ENCODE measurements around the gene TRMT44.
"Not testable (repeated sequence)": the region's sequence is repeated elsewhere in the genome, so short reads cannot be mapped to it uniquely, and the experiment has no call there.

The TRMT44 gene

DNA sequence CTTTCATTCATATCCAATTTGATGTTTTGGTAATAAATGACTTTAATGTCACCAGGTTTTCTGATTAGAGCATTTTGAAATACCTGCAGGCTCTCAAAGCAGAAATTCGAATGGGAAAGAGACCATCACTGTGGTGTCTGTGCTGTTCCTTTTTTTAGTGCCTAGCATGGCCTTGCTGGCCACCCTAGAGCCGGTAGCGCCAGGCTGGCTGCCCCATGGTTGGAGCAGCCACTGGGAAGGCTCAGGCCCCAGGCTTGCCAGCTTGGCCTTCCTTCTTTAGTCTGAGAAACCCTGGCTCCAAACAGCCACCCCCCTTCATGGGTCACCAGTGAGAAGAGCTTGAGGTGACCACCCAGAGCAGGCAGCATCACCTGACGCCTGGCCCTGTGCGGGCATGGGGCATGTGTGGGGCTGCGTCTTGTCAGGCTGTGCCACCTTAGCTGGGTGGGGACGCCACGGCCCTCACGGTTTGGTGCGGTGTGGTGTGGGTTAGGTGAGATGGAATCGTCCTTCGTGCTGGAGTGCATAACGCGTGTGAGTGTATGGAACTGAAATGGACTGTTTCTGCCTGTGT lies 30.0 kb downstream of the TRMT44 start:
- no peak for DNase-seq

- DNase-seq: no peak
These were observed 30.8 kb downstream of the TRMT44 start for GRCh38 chr4:8471211-8471875.

DNA sequence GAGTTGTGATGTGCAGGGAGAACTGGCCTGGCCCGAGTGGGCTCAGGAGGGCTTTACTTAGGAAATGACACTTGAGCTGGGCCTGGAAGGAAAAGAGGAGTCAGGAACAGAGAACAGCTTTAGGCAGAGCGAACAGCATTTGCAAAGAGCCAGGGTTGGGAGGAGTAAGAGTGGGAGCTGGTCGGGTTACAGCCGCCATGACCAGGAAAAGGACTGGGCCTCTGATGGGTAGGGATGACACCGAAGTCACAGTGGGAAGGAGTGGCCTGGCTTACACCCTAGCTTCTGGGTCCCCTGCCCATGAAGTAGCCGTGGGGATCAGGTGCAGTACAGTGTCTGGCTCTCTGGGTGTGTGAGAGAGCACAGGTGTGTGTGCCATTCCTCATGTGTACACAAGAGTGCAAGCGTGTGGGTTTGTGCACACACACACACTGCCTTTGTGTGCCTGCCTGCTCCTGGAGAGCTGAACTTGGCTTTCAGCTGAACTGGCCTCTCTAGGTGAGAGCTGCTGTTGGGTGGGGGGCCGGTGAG lies 31.6 kb downstream of the TRMT44 start:
- DNase-seq: no peak

GRCh38 chr4:8472689-8473197 lies 32.2 kb downstream of the TRMT44 start:
- peak; percentile 91 for DNase-seq

DNA sequence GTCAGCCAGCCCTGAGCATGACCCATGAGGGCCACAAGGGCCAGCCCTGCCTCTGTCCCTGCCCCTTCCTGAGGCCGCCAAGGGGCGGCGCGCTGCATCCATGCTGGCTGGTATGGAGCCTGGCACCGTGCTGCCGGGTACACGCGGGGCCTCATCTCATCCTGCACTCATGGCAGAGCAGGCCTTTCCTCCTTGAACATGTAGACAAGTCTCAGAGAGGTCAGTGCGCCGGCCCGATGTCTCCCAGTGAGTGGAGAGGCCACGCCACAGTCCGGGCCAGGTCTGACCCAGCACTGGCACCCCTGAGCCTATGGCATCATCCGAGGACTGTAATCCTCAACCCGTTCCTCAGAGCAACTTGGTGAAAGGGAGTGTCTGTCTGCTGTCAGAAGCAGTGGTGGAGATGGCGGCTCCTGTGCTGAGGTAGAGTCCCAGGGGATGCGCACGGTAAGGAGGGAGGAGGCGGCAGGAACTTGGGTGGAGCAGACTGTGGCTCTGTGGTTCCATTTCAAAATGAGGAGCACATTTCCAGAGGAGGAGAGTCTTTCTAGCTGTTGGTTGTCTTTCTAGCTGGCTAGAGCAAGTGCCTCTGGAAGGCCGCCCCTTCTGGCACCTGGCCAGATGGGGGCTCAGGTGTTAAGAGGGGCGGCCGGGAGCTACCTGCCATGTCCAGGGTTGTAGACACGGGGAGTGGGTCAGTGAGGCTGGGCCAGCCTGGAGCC lies 32.8 kb downstream of the TRMT44 start:
- no peak for DNase-seq

DNA sequence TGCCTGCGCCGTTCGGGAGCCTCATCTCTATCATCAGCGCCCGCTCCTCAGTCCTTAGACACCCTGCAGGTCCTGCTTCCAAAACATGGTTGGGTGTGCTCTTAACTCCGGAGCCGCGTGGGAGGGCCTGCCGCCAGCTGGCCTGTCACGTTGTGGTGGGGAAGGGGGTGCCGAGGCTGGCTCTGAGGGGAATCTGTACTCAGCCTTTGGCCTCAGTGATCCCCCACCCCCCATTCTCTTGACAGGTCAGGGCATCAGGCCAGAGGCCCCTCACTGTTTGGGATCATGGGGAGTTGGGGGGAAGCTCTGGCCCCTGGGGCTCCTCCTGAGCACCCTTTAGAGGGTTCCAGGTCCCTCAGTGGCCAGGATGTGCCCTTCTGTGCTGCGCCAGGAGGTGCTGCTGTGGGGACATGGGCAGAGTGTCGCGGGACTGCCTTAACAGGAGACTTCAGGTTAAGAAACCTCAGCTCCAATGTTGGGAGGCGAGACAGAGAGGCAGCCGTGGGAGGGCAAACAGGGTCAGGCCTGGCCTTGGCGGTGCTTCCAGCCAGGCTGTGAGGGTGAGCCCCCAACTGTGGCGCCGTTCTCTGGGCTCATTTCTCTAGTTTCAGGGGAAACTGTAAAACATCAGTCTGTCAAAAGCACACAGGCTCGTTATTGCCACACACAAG lies 33.5 kb downstream of the TRMT44 start:
- no peak for DNase-seq

DNA sequence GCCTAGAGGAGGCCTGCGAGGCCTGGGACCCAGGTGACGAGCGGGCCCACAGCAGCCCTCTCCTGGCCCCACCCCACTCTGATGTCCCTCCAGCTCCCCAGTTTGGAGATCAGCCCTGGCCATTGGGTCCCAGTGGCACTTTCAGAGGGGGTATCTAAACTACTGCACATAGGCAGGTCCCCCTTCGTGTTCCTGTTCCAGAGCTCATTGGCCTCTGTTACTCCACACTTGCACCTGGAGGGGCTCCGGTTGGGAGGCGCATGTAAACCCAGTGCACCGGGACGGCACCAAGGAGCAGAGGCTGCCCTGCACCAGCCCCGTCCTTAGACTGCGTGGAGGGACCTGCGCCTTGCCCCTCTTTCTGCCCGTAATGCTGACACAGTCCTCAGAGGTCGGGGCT lies 34.3 kb downstream of the TRMT44 start:
- no peak for DNase-seq

GRCh38 chr4:8475751-8476575 lies 35.4 kb downstream of the TRMT44 start:
- no peak for DNase-seq

DNA sequence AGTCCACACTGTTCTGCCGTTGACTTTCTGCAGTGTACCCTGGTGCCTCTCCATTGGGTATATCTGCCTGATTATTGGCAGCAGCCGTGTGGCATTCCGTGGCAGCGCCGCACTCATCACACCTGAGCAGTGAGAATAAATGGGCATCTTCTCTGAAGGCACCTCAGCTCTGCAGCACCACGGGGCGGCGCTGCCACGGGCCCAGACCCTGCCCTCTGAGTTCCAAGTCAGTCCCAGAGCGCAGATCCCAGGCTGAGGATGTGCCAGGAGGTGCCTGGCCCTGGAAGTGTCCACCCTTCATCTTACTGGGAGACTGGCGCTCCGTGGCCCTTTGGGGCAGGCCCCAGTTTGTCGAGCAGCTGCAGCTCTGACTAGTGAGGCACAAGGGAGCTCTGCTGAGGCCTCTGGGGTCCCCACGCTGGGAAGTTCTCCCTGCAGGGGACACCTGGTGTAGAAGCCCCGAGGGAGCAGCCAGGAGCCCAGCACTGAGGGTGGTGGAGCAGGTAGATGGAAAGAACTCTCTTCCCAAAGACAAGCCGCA lies 36.6 kb downstream of the TRMT44 start:
- DNase-seq: no peak

- no peak for DNase-seq
These were observed 37.1 kb downstream of the TRMT44 start for GRCh38 chr4:8477676-8478075.

DNA sequence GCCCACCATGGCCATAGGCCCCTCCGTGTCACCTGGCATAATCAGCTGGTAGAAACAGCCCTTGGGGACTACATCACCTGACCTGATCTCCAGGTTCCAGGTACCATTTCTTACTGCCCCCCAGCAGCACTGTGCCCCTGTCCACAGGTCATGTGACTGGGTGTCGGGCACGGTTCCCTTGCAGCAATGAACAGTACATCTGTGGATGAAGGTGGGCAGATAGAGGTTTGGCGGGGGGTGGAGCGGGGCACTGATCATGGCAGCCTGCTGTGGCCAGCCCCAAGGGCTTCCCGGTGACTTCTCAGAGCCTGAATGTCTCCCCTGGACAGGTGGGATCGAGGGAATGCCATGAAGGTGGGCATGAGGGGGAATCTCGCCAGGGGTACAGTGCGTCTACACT lies 37.8 kb downstream of the TRMT44 start:
- DNase-seq: no peak

- no peak for DNase-seq
These were observed 38.5 kb downstream of the TRMT44 start for GRCh38 chr4:8478801-8479744.

GRCh38 chr4:8480221-8480620 lies 39.6 kb downstream of the TRMT44 start:
- DNase-seq: no peak

- DNase-seq: not testable (repeated sequence)
These were observed 46.1 kb downstream of the TRMT44 start for GRCh38 chr4:8486643-8487042.

DNA sequence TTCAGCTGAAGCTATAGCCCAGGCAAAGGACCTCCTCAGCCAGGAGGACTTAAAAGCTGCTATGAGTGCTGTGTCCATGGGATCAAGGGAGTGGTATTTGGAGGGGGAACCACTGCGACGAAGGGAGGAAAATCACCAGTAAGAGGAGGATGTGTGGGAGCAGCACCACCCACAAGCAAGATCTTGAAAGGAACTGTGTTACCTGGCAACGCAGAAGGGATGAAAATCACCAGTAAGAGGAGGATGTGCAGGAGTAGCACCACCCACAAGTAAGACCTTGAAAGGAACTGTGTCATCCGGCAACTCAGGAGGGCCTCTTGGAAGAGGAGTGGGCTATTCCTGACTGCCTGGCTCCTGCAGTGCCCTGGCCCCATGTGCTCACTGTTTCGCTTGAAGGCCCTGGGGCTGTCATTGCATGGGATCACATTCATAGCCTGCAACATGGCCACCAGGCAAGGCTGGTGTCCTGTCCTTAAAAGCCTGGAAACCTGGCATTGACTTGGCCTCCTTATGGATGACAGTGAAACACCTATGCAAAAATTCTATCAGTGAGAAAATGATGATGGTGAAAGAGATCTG lies 48.3 kb downstream of the TRMT44 start:
- no peak for DNase-seq

DNA sequence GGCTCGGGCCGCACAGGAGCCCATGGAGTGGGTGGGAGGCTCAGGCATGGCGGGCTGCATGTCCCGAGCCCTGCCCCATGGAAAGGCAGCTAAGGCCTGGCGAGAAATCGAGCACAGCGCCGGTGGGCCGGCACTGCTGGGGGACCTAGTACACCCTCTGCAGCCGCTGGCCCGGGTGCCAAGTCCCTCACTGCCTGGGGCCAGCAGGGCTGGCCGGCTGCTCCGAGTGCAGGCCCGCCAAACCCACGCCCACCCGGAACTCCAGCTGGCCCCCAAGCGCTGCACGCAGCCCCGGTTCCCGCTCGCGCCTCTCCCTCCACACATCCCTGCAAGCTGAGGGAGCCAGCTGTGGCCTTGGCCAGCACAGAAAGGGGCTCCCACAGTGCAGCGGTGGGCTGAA lies 50.9 kb downstream of the TRMT44 start:
- DNase-seq: not testable (repeated sequence)

DNA sequence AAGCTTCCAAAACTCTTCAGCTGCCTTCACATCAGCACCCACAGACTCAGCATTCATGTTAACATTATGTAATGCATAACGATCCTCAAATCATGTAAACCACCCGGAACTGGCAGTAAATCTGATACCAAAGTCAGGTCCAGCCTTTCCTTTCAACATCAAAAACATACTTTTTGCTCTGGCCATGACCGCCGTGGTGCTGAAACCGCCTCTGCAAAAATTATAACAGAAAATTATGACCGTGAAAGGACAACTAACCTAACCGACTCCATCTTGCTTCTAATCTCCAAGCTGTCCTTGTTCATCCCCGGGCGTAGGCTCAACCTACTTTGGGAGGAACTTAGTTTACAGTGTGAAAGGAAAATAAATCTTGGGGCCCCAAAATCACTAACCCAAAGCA lies 51.6 kb downstream of the TRMT44 start:
- no peak for DNase-seq

DNA sequence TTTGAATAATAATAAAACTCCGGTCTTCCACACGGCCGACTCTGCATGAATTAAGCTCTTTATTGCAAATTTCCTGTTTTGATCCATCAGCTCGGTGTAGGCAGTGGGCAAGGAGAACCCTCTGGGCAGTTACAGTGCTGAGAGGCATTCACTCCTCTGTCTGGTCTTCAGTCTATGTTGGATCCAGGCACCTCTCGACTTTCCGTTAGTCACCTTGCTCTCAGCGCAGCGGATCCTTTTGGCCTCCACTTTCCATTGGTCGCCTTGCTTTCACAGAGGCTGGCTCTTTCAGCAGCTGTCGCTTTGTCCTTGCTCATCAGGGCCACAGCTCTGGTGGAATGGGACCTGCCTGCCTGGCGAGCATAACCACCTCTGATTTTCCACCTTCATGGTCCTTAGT lies 52.9 kb downstream of the TRMT44 start:
- no peak for DNase-seq

- no peak for DNase-seq
These were observed 53.6 kb downstream of the TRMT44 start for GRCh38 chr4:8494218-8494617.

GRCh38 chr4:8494983-8495548 lies 54.5 kb downstream of the TRMT44 start:
- no peak for DNase-seq
